ENCODE results near the gene SSC5D.
A peak's percentile ranks its signal among the peaks of the same experiment; 100 is the strongest.

Gene SSC5D

DNA sequence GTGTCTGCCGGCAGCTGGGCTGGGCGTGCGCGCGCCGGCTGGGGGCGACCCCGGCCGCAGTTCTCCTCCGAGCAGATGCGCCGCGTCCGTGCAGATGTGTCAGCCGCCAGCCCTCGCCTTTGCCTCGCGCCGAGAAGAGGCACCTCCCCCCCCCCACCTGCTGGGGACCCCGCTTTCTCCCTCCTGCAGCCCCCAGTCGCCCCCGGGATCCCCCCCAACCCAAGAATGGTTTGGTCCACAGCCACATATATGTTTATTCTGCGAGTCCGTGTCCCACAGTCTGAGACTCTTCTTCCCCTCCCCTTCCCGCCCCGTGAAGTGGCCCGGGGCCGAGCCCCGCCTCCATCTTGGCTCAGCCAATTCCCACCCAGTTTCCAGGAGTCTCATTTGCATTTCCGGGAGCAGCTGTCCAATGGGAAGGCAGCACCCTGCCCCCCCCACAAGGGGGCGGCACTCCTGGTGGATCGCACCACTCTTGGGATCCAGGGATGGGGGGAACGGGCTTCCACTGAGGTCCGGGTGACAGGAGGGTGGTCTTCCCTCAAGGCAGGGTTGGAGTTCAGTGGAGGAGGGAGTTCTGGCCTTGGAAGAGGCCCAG, 35.4 kb upstream of the SSC5D start:
- CTCF ChIA-PET = interaction anchor here (1.1 kb wide), 1 partner anchor 15 kb away, joined by 7 read pairs; no protein-coding TSS in a partner anchor
- TF ChIP-seq BHLHE40 (IDR thresholded peaks at IDR 0.05; ENCODE audit: borderline replicate concordance) (peak; percentile 67; the same call in 1 of the 2 replicates), CTBP1 (IDR thresholded peaks at IDR 0.05; ENCODE audit: borderline replicate concordance) (no peak), FOXM1 (IDR thresholded peaks at IDR 0.05; ENCODE audit: borderline replicate concordance) (peak; percentile 88)
- POLR2A ChIA-PET = interaction anchor here (0.9 to 1.7 kb wide), 2 partner anchors 9 to 23 kb away, joined by 3 to 7 read pairs; partner anchors contain the start of genes ISOC2 and ZNF628
- DNase-seq (ENCODE audit: extremely low spot score) = peak; percentile 88

GRCh38 chr19:55453511-55454260, 34.5 kb upstream of the SSC5D start:
- ChIA-PET CTCF (interaction anchor here (0.5 to 1.1 kb wide), 3 partner anchors 14 to 312 kb away, joined by 3 to 7 read pairs (median 3); no protein-coding TSS in a partner anchor), POLR2A (interaction anchor here (1.7 kb wide), 1 partner anchor 23 kb away, joined by 7 read pairs; the partner anchor contains the start of gene ZNF628)
- TF ChIP-seq FOXA1 (IDR thresholded peaks at IDR 0.05) (no peak), TARDBP (IDR thresholded peaks at IDR 0.05) (no peak), HDGF (IDR thresholded peaks at IDR 0.05; ENCODE audit: borderline replicate concordance) (no peak), ELF4 (IDR thresholded peaks at IDR 0.05) (no peak), SP1 (IDR thresholded peaks at IDR 0.05) (no peak), ZNF384 (IDR thresholded peaks at IDR 0.05) (no peak), BHLHE40 (IDR thresholded peaks at IDR 0.05; ENCODE audit: borderline replicate concordance) (no peak), FOXK2 (IDR thresholded peaks at IDR 0.05) (no peak)

GRCh38 chr19:55454787-55455243, 33.4 kb upstream of the SSC5D start:
- DNase-seq (ENCODE audit: extremely low spot score) = peak; percentile 59
- POLR2A ChIA-PET = interaction anchor here (1.7 kb wide), 1 partner anchor 21 kb away, joined by 7 read pairs; the partner anchor contains the start of gene ZNF628
- TF ChIP-seq HDGF (IDR thresholded peaks at IDR 0.05; ENCODE audit: borderline replicate concordance) (no peak), FOXK2 (IDR thresholded peaks at IDR 0.05) (no peak), FOXM1 (IDR thresholded peaks at IDR 0.05; ENCODE audit: borderline replicate concordance) (no peak), LEF1 (IDR thresholded peaks at IDR 0.05; ENCODE audit: borderline replicate concordance) (no peak), NFRKB (IDR thresholded peaks at IDR 0.05) (no peak), FOXA1 (IDR thresholded peaks at IDR 0.05) (no peak)
- CTCF ChIA-PET = no interaction called here

More at GRCh38 chr19:55453511-55454260, 34.5 kb upstream of the SSC5D start:
- no peak for DNase-seq (ENCODE audit: extremely low spot score)

DNA sequence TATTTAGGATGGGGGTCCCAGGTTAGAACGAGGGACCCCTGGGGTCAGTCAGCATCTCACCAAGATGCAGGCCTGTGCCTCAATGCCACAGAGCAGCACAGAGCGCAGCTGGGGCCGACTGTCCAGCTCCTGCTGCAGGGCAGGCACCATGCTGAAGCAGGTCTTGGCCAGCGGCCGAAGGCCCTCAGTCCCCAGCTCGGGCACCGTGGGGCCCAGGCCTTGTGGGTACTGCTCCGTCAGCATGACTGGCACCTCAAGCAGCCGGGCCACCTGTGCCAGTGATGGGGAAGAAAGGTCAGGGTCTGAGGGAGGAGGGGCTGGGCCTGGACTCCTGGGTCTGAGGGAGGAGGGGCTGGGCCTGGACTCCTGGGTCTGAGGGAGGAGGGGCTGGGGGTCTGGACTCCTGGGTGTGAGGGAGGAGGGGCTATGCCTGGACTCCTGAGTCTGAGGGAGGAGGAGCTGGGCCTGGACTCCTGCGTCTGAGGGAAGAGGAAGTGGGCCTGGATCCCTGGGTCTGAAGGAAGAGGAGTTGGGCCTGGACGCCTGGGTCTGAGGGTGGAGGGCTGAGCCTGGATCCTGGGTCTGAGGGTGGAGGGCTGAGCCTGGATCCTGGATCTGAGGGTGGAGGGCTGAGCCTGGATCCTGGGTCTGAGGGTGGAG, 32.5 kb upstream of the SSC5D start:
- DNase-seq (ENCODE audit: extremely low spot score) = no peak
- no peak for TF ChIP-seq FOXA1 (IDR thresholded peaks at IDR 0.05)
- TF ChIP-seq BHLHE40 (IDR thresholded peaks at IDR 0.05; ENCODE audit: borderline replicate concordance) = no peak
- no peak for TF ChIP-seq LEF1 (IDR thresholded peaks at IDR 0.05; ENCODE audit: borderline replicate concordance)
- no peak for TF ChIP-seq L3MBTL2 (conservative IDR thresholded peaks at IDR 0.05)
- TF ChIP-seq FOXM1 (IDR thresholded peaks at IDR 0.05; ENCODE audit: borderline replicate concordance) = no peak
- TF ChIP-seq HDGF (IDR thresholded peaks at IDR 0.05; ENCODE audit: borderline replicate concordance) = no peak
- TF ChIP-seq ZNF384 (IDR thresholded peaks at IDR 0.05) = no peak
- CTCF ChIA-PET = interaction anchor here (0.7 kb wide), 1 partner anchor 165 kb away, joined by 4 read pairs; no protein-coding TSS in a partner anchor
- POLR2A ChIA-PET = no interaction called here

DNA sequence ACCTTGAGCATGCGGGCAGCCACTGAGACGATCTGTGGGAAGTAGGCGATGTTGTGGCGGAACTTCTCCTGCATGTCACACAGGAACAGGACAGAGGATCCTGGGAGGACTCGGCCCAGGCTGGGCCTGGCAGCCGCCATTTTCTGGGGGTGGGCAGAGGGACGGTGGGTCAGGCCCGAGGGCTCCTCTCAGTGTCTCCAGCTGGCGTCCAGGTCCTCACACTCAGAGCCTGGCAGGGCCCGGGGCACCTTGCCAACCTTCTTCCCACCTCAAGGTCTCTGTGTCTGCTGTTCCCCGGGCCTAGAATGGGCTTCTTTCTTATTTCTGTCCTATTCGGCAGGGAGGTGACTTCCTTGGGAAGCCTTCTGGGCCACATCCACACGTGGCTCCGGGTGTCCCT, 31.9 kb upstream of the SSC5D start:
- no peak for TF ChIP-seq FOXM1 (IDR thresholded peaks at IDR 0.05; ENCODE audit: borderline replicate concordance)
- TF ChIP-seq LEF1 (IDR thresholded peaks at IDR 0.05; ENCODE audit: borderline replicate concordance) = no peak
- TF ChIP-seq ZNF384 (IDR thresholded peaks at IDR 0.05) = no peak
- TF ChIP-seq ARNT (IDR thresholded peaks at IDR 0.05) = no peak
- no peak for TF ChIP-seq SUZ12 (IDR thresholded peaks at IDR 0.05)
- no peak for TF ChIP-seq CTBP1 (IDR thresholded peaks at IDR 0.05; ENCODE audit: borderline replicate concordance)
- no peak for DNase-seq (ENCODE audit: extremely low spot score)
- ChIA-PET CTCF (no interaction called here), POLR2A (no interaction called here)

GRCh38 chr19:55457683-55458457, 30.4 kb upstream of the SSC5D start:
- no peak for DNase-seq (ENCODE audit: extremely low spot score)
- POLR2A ChIA-PET = no interaction called here
- CTCF ChIA-PET = no interaction called here
- TF ChIP-seq FOXM1 (IDR thresholded peaks at IDR 0.05; ENCODE audit: borderline replicate concordance) (no peak), ELF4 (IDR thresholded peaks at IDR 0.05) (no peak), ARNT (IDR thresholded peaks at IDR 0.05) (no peak), SUZ12 (IDR thresholded peaks at IDR 0.05) (no peak), CTBP1 (IDR thresholded peaks at IDR 0.05; ENCODE audit: borderline replicate concordance) (no peak), HDGF (IDR thresholded peaks at IDR 0.05; ENCODE audit: borderline replicate concordance) (no peak), SP1 (IDR thresholded peaks at IDR 0.05) (no peak), NFRKB (IDR thresholded peaks at IDR 0.05) (no peak), TARDBP (IDR thresholded peaks at IDR 0.05) (no peak), BHLHE40 (IDR thresholded peaks at IDR 0.05; ENCODE audit: borderline replicate concordance) (no peak), PKNOX1 (IDR thresholded peaks at IDR 0.05) (no peak), LEF1 (IDR thresholded peaks at IDR 0.05; ENCODE audit: borderline replicate concordance) (no peak), L3MBTL2 (conservative IDR thresholded peaks at IDR 0.05) (no peak), FOXA1 (IDR thresholded peaks at IDR 0.05) (no peak), ZNF384 (IDR thresholded peaks at IDR 0.05) (no peak), FOXK2 (IDR thresholded peaks at IDR 0.05) (no peak)

Data from HEK293T (cell line).